GM12872 (cell line): Measurements from ENCODE around the gene CYB5D1.

Experiments used
- TF ChIP-seq, protein P1 (sequence below): IDR thresholded peaks from 3 replicates; pipeline ENCODE4 v1.5.1; 2011; ENCODE audit warnings: low read depth, mild to moderate bottlenecking, low read length, moderate library complexity; ENCODE audit not compliant: insufficient read depth

CYB5D1 gene

DNA sequence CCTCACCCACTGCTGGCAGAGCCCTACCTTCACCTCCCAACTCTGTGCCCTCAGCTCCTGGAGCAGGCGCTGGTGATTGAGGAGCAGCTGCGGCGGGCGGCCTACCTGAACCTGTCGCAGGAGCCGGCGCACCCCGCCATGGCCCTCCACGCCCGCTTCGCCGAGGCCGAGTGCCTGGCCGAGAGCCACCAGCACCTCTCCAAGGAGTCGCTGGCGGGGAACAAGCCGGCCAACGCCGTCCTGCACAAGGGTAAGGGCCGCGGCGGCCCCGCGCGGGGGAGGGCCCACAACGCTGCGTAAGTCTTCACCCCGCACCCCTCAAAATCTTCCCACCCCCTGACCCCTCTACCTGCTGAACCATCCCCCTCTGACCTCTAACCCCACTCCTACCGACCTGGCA lies 51.3 kb downstream of the CYB5D1 start:
- TF ChIP-seq, protein P1, sequence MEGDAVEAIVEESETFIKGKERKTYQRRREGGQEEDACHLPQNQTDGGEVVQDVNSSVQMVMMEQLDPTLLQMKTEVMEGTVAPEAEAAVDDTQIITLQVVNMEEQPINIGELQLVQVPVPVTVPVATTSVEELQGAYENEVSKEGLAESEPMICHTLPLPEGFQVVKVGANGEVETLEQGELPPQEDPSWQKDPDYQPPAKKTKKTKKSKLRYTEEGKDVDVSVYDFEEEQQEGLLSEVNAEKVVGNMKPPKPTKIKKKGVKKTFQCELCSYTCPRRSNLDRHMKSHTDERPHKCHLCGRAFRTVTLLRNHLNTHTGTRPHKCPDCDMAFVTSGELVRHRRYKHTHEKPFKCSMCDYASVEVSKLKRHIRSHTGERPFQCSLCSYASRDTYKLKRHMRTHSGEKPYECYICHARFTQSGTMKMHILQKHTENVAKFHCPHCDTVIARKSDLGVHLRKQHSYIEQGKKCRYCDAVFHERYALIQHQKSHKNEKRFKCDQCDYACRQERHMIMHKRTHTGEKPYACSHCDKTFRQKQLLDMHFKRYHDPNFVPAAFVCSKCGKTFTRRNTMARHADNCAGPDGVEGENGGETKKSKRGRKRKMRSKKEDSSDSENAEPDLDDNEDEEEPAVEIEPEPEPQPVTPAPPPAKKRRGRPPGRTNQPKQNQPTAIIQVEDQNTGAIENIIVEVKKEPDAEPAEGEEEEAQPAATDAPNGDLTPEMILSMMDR = no peak

DNA sequence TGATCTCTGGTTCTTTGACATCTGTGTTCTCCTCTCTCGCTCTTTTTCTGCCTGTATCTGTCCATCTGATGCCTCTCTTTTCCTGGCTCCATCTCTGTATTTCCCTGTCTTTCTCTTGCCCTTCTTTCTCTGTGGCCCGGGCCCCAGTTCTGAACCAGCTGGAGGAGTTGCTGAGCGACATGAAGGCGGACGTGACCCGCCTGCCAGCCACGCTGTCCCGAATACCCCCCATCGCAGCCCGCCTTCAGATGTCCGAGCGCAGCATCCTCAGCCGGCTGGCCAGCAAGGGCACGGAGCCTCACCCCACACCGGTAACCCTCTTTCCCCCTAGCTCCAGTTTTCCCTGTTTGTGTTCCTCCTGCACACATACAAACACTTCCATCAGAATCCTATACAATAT lies 52.5 kb downstream of the CYB5D1 start:
- TF ChIP-seq, protein P1 = no peak

DNA sequence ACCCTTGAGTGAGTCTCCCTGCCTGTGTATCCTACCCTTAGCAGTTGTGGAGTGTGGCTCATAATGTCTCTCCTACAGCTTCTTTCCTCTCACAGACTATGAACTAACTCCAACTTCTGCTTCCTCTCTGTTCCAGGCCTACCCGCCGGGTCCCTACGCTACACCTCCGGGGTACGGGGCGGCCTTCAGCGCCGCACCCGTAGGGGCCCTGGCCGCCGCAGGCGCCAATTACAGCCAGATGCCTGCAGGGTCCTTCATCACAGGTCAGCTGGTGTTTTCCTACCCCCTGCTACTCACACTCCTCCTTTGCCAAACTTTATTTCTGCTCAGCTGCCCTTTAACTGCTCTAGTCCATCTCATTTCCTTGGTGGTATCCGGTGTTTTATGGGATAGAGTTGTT lies 52.9 kb downstream of the CYB5D1 start:
- TF ChIP-seq, protein P1 = no peak

DNA sequence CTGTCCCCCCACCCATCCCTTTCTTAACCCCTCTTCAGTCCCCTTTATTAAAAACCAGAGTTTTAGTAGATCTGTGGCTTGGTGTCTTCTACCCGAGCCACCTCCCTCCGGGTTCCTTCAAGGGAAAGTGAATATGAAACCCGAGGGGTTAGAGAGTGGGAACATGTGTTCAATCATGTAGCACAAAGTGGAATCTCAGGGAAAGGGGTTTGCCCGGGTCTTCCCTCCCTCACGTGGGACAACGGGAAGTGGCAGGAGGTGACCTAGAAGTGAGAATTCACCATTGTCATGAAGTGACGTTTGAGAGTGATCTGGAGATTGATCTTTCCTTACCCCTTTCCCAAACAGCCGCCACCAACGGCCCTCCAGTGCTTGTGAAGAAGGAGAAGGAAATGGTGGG lies 53.3 kb downstream of the CYB5D1 start:
- TF ChIP-seq, protein P1 = no peak
